Measurements from ENCODE around the gene RFX3.
A peak's percentile ranks its signal among the peaks of the same experiment; 100 is the strongest.

The RFX3 gene

GRCh38 chr9:3477236-3477834 lies 48.5 kb downstream of the RFX3 start:
- DNase-seq (ENCODE audit: low spot score), result no peak

GRCh38 chr9:3475300-3476020 lies 50.3 kb downstream of the RFX3 start:
- no peak for DNase-seq (ENCODE audit: low spot score)

GRCh38 chr9:3474821-3475220 lies 51.0 kb downstream of the RFX3 start:
- DNase-seq (ENCODE audit: low spot score), result no peak

GRCh38 chr9:3473405-3473804 lies 52.4 kb downstream of the RFX3 start:
- no peak for DNase-seq (ENCODE audit: low spot score)

GRCh38 chr9:3471883-3472282 lies 53.9 kb downstream of the RFX3 start:
- no peak for DNase-seq (ENCODE audit: low spot score)

- DNase-seq (ENCODE audit: low spot score), result no peak
These were observed 57.2 kb downstream of the RFX3 start for GRCh38 chr9:3468421-3469205.

GRCh38 chr9:3467593-3468219 lies 58.1 kb downstream of the RFX3 start:
- DNase-seq (ENCODE audit: low spot score), result peak; percentile 65

- DNase-seq (ENCODE audit: low spot score), result no peak
These were observed 61.7 kb downstream of the RFX3 start for GRCh38 chr9:3464033-3464638.

GRCh38 chr9:3458806-3459475 lies 66.9 kb downstream of the RFX3 start:
- no peak for DNase-seq (ENCODE audit: low spot score)

- DNase-seq (ENCODE audit: low spot score), result no peak
These were observed 68.6 kb downstream of the RFX3 start for GRCh38 chr9:3457175-3457574.

GRCh38 chr9:3455717-3456116 lies 70.1 kb downstream of the RFX3 start:
- DNase-seq (ENCODE audit: low spot score), result no peak

GRCh38 chr9:3455094-3455493 lies 70.7 kb downstream of the RFX3 start:
- DNase-seq (ENCODE audit: low spot score), result no peak

- DNase-seq (ENCODE audit: low spot score), result no peak
These were observed 73.8 kb downstream of the RFX3 start for GRCh38 chr9:3451956-3452355.

- DNase-seq (ENCODE audit: low spot score), result no peak
These were observed 78.0 kb downstream of the RFX3 start for GRCh38 chr9:3447788-3448187.

GRCh38 chr9:3447143-3447542 lies 78.7 kb downstream of the RFX3 start:
- DNase-seq (ENCODE audit: low spot score), result no peak

GRCh38 chr9:3446313-3446712 lies 79.5 kb downstream of the RFX3 start:
- no peak for DNase-seq (ENCODE audit: low spot score)

GRCh38 chr9:3444016-3444415 lies 81.8 kb downstream of the RFX3 start:
- no peak for DNase-seq (ENCODE audit: low spot score)

- peak; percentile 41 for DNase-seq (ENCODE audit: low spot score)
These were observed 84.5 kb downstream of the RFX3 start for GRCh38 chr9:3441197-3441816.

- DNase-seq (ENCODE audit: low spot score), result no peak
These were observed 89.0 kb downstream of the RFX3 start for GRCh38 chr9:3436629-3437420.

GRCh38 chr9:3435732-3436131 lies 90.1 kb downstream of the RFX3 start:
- no peak for DNase-seq (ENCODE audit: low spot score)
